Activated T-cell treated with anti-CD3 and anti-CD28 coated beads, Interleukin-2, amount 50 U/mL, for 1 hour (primary cell): Measurements from ENCODE around the gene OMD.
"Not testable (repeated sequence)": the region's sequence is repeated elsewhere in the genome, so short reads cannot be mapped to it uniquely, and the experiment has no call there.

Experiments
- DNase-seq: peaks from one replicate; pipeline ENCODE4 v3.0.0-alpha.2; 2020

Gene OMD

GRCh38 chr9:92424340-92424739, at the start of gene OMD:
TSS of gene OMD (minus strand) at chr9:92424471. CDS start at chr9:92417558, 6,913 bp downstream.
- DNase-seq, result no peak

GRCh38 chr9:92468206-92468605, 43.9 kb upstream of the OMD start:
- no peak for DNase-seq

- no peak for DNase-seq
Observed at GRCh38 chr9:92467511-92467910, 43.2 kb upstream of the OMD start.

- no peak for DNase-seq
Observed at GRCh38 chr9:92467041-92467440, 42.8 kb upstream of the OMD start.

GRCh38 chr9:92463984-92464383, 39.7 kb upstream of the OMD start:
- no peak for DNase-seq

- no peak for DNase-seq
Observed at GRCh38 chr9:92463387-92463786, 39.1 kb upstream of the OMD start.

- DNase-seq, result no peak
Observed at GRCh38 chr9:92457576-92457975, 33.3 kb upstream of the OMD start.

- no peak for DNase-seq
Observed at GRCh38 chr9:92455217-92455616, 30.9 kb upstream of the OMD start.

GRCh38 chr9:92446536-92446935, 22.3 kb upstream of the OMD start:
- no peak for DNase-seq

- DNase-seq, result no peak
Observed at GRCh38 chr9:92444841-92445240, 20.6 kb upstream of the OMD start.

GRCh38 chr9:92440751-92441046, 16.4 kb upstream of the OMD start:
- DNase-seq, result no peak

- DNase-seq, result no peak
Observed at GRCh38 chr9:92439921-92440750, 15.9 kb upstream of the OMD start.

GRCh38 chr9:92438900-92439526, 14.7 kb upstream of the OMD start:
- no peak for DNase-seq

- no peak for DNase-seq
Observed at GRCh38 chr9:92435263-92435662, 11.0 kb upstream of the OMD start.

GRCh38 chr9:92432972-92433548, 8.8 kb upstream of the OMD start:
- no peak for DNase-seq

GRCh38 chr9:92432350-92432749, 8.1 kb upstream of the OMD start:
- DNase-seq, result no peak

- DNase-seq, result no peak
Observed at GRCh38 chr9:92429836-92430235, 5.6 kb upstream of the OMD start.

- DNase-seq, result no peak
Observed at GRCh38 chr9:92426501-92427145, 2.4 kb upstream of the OMD start.

- DNase-seq, result no peak
Observed at GRCh38 chr9:92425474-92425873, 1.2 kb upstream of the OMD start.

- DNase-seq, result no peak
Observed at GRCh38 chr9:92423612-92424011, 659 bp downstream of the OMD start.

- DNase-seq, result no peak
Observed at GRCh38 chr9:92422611-92423338, 1.5 kb downstream of the OMD start.

GRCh38 chr9:92414566-92414965, 9.7 kb downstream of the OMD start:
- no peak for DNase-seq

GRCh38 chr9:92411157-92411556, 13.1 kb downstream of the OMD start:
- not testable (repeated sequence) for DNase-seq
